B cell (primary cell): ENCODE data around the gene SFSWAP. TPM values are rescaled to one million over a fixed set of nuclear protein-coding genes. Genes with fewer than 3 reads are reported as not detected.

Experiments
- ATAC-seq: fragments of 200-7000 bp; cut with Tn5 transposase; one replicate; pipeline ENCODE4 v1.10.0; 2021; ENCODE audit warnings: low read depth, mild to moderate bottlenecking, moderate number of reproducible peaks, moderate library complexity
- CTCF ChIA-PET: fragments of 350-600 bp; sonication (Branson Sonifier 250); formaldehyde crosslinking; loops from one replicate; lab custom pipeline; 2021; ENCODE audit warnings: antibody characterized with exemption, inconsistent platforms; lab: Charles Lee
- POLR2A ChIA-PET: fragments of 350-600 bp; sonication (Branson Sonifier 250); formaldehyde crosslinking; loops from one replicate; lab custom pipeline; 2021; ENCODE audit warnings: antibody characterized with exemption; lab: Charles Lee
- DNase-seq: peaks from one replicate; pipeline ENCODE4 v3.0.0; 2013
- H2AFZ ChIP-seq: 2 replicates; pipeline ENCODE4 v1.6.1; 2012; ENCODE audit warnings: mild to moderate bottlenecking, low read depth, low read length; ENCODE audit not compliant: insufficient read depth, poor library complexity, severe bottlenecking
- H3K27ac ChIP-seq, 2 donors: 1 replicate in 1 of 2; 2 replicates in 1 of 2; pipeline ENCODE4 v1.5.1; 2012 to 2013; ENCODE audit warnings: low read length in 2 of 2, mild to moderate bottlenecking in 2 of 2, moderate library complexity in 1 of 2
- H3K27me3 ChIP-seq, 4 experiments: fragments of 200-600 bp in 1 of 4; sonication (generic) in 1 of 4; replicated peaks in 1 of 4; 1 replicate in 2 of 4; 2 replicates in 2 of 4; pipeline versions ENCODE4 v1.6.1 to v1.7.0; 2013 to 2016; ENCODE audit warnings: low read length in 3 of 4, mild to moderate bottlenecking in 2 of 4, mixed read lengths in 1 of 4, moderate library complexity in 1 of 4; ENCODE audit not compliant: insufficient read depth in 4 of 4, control insufficient read depth in 3 of 4; ENCODE audit errors: control extremely low read depth in 1 of 4
- H3K36me3 ChIP-seq, 2 experiments: replicated peaks in 1 of 2; 1 replicate in 1 of 2; 2 replicates in 1 of 2; pipeline versions ENCODE4 v1.6.1 to v1.7.1; 2013; ENCODE audit warnings: low read length in 1 of 2; ENCODE audit not compliant: insufficient read depth in 2 of 2, control insufficient read depth in 1 of 2; ENCODE audit errors: control extremely low read depth in 1 of 2, extremely low read depth in 1 of 2
- H3K4me1 ChIP-seq, 2 donors: fragments of 200-600 bp in 1 of 2; sonication (generic) in 1 of 2; 1 replicate in 1 of 2; 2 replicates in 1 of 2; pipeline versions ENCODE4 v1.5.1 to v1.6.1; 2013 to 2017; ENCODE audit warnings: low read length in 2 of 2; ENCODE audit not compliant: control insufficient read depth in 2 of 2, insufficient read depth in 2 of 2
- H3K4me2 ChIP-seq: replicated peaks from 2 replicates; pipeline ENCODE3; 2012; ENCODE audit warnings: mild to moderate bottlenecking, low read depth, low read length; ENCODE audit not compliant: poor library complexity, severe bottlenecking
- H3K4me3 ChIP-seq, 5 experiments: fragments of 200-600 bp in 1 of 5; sonication (generic) in 1 of 5; 1 replicate in 3 of 5; 2 replicates in 2 of 5; pipeline versions ENCODE4 v1.5.1 to v1.7.0; 2011 to 2016; ENCODE audit warnings: low read length in 4 of 5, mild to moderate bottlenecking in 4 of 5, low read depth in 2 of 5, control low read depth in 1 of 5, moderate library complexity in 1 of 5; ENCODE audit not compliant: insufficient read depth in 1 of 5; ENCODE audit errors: control extremely low read depth in 1 of 5, extremely low read depth in 1 of 5
- H3K79me2 ChIP-seq: fragments of 200-600 bp; sonication (generic); one replicate; pipeline ENCODE4 v1.6.0; 2016; ENCODE audit warnings: low read length; ENCODE audit not compliant: control insufficient read depth, insufficient read depth
- H3K9ac ChIP-seq: fragments of 200-600 bp; sonication (generic); 2 replicates; pipeline ENCODE4 v1.6.1; 2017; ENCODE audit warnings: mild to moderate bottlenecking, low read length, moderate library complexity
- H3K9me3 ChIP-seq, 3 donors: one replicate each; pipeline versions ENCODE4 v1.6.1 to v1.7.1; 2013; ENCODE audit warnings: low read length in 2 of 3; ENCODE audit not compliant: control insufficient read depth in 2 of 3, insufficient read depth in 1 of 3; ENCODE audit errors: control extremely low read depth in 1 of 3
- H4K20me1 ChIP-seq: 2 replicates; pipeline ENCODE4 v1.6.0; 2012; ENCODE audit warnings: mild to moderate bottlenecking, low read length; ENCODE audit not compliant: insufficient read depth, control insufficient read depth, poor library complexity, severe bottlenecking
- H3K27ac Mint-ChIP-seq: one replicate; pipeline ENCODE4 v1.8.0; 2021; ENCODE audit warnings: mixed read lengths
- H3K27me3 Mint-ChIP-seq: one replicate; pipeline ENCODE4 v1.8.0; 2021; ENCODE audit warnings: mixed read lengths
- H3K4me1 Mint-ChIP-seq: one replicate; pipeline ENCODE4 v1.8.0; 2021; ENCODE audit warnings: mixed read lengths
- H3K4me3 Mint-ChIP-seq: one replicate; pipeline ENCODE4 v1.8.0; 2021; ENCODE audit warnings: mixed read lengths
- H3K9me3 Mint-ChIP-seq: one replicate; pipeline ENCODE4 v1.8.0; 2022; ENCODE audit warnings: mixed read lengths; ENCODE audit not compliant: insufficient read depth
- CTCF ChIP-seq: fragments of 200-600 bp; IDR thresholded peaks from one replicate; pipeline ENCODE4 v1.8.0; 2022; ENCODE audit warnings: antibody characterized with exemption, mild to moderate bottlenecking
- EZH2 ChIP-seq: IDR thresholded peaks from 2 replicates; pipeline ENCODE4 v1.6.1; 2012; ENCODE audit warnings: borderline replicate concordance, low read depth, mild to moderate bottlenecking, moderate library complexity, low read length; ENCODE audit not compliant: insufficient read depth, poor library complexity, severe bottlenecking
- WGBS: methylation state at CpG from one replicate; pipeline ENCODE4 v1.1.5; 2013; ENCODE audit warnings: missing lambda C conversion rate; ENCODE audit not compliant: insufficient coverage; 5-methylcytosine and 5-hydroxymethylcytosine counted together
- intact Hi-C: fragments of 100-400 bp; cut with micrococcal nuclease; formaldehyde crosslinking; loops from one replicate; pipeline ENCODE4 v1.10.0; 2022
- polyA plus RNA-seq: library from polyadenylated mRNA; depleted of rRNA; stranded (reverse); fragments of >200 nt; gene quantifications from 2 replicates; pipeline ENCODE4 v1.2.3, GENCODE V29; 2012
- total RNA-seq, 2 donors: library from RNA; stranded (reverse); fragments of 120-200 nt in 1 of 2; gene quantifications; 1 replicate in 1 of 2; 2 replicates in 1 of 2; pipeline versions ENCODE4 v1.2.3 to v1.2.4, GENCODE V29; 2013 to 2022

SFSWAP gene
- total and polyA plus RNA-seq, 2 donors (not counting 1 experiment from before 2014, with no cell fraction given) = 69.3 to 122 TPM

GRCh38 chr12:131844140-131844539 is 133.2 kb downstream of the SFSWAP start:
- ChIA-PET POLR2A (no interaction called here), CTCF (no interaction called here)
- WGBS = 94% methylated on average over 11 of the region's 11 CpGs
- no peaks in the 10 kb centered on the region for H4K20me1 ChIP-seq
- peaks cover 0 to 28% of the 10 kb centered on the region in 2 experiments for H3K36me3 ChIP-seq
- H3K9me3 ChIP-seq = no peaks in the 10 kb centered on the region
- no peaks in the 10 kb centered on the region for H3K79me2 ChIP-seq
- no peaks in the 10 kb centered on the region for H3K27me3 Mint-ChIP-seq
- no peak overlapping the region for H2AFZ ChIP-seq
- no peak overlapping the region for H3K27ac ChIP-seq
- intact Hi-C loops = no loop called here
- H3K4me1 ChIP-seq = no peaks in the 10 kb centered on the region
- no peak overlapping the region for H3K27ac Mint-ChIP-seq
- no peaks in the 10 kb centered on the region for H3K27me3 ChIP-seq
- no peaks in the 10 kb centered on the region for H3K4me1 Mint-ChIP-seq
- no peak overlapping the region for H3K4me3 Mint-ChIP-seq
- no peak overlapping the region for H3K4me2 ChIP-seq
- no peak for ATAC-seq
- DNase-seq = no peak
- H3K9me3 Mint-ChIP-seq = no peaks in the 10 kb centered on the region
- H3K4me3 ChIP-seq = no peak overlapping the region
- H3K9ac ChIP-seq = no peak overlapping the region
- TF ChIP-seq CTCF (no peak), EZH2 (no peak)

DNA sequence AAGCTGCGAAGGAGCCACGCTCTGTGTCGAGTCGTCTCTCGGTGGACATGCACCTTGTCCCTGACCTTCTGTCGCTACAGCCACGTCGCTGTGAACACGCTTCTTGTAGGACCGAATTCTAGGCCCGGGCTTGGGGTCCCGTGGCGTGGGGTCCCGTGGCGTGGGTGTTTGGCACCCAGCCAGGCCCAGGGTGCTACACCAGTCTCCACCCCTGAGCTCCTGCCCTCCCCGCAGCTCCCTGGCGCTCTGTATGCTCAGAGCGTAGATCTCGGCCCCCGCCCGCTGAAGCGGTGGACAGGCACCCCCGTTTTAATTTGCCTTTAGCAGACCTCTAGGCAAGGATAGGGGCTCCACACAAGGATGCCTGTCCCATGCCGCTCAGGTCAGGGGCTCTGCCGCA is 133.8 kb downstream of the SFSWAP start:
- H3K9me3 ChIP-seq = no peaks in the 10 kb centered on the region
- H3K27ac Mint-ChIP-seq = no peak overlapping the region
- H3K79me2 ChIP-seq = no peaks in the 10 kb centered on the region
- no peak overlapping the region for H2AFZ ChIP-seq
- intact Hi-C loops = no loop called here
- no peak overlapping the region for H3K9ac ChIP-seq
- CTCF ChIA-PET = no interaction called here
- H3K4me3 Mint-ChIP-seq = no peak overlapping the region
- no peak overlapping the region for H3K4me3 ChIP-seq
- H3K4me1 ChIP-seq = no peaks in the 10 kb centered on the region
- no peak for DNase-seq
- no peaks in the 10 kb centered on the region for H3K9me3 Mint-ChIP-seq
- WGBS = 94% methylated on average over 25 of the region's 25 CpGs
- H3K27me3 ChIP-seq = no peaks in the 10 kb centered on the region
- H3K4me2 ChIP-seq = no peak overlapping the region
- H3K27ac ChIP-seq = no peak overlapping the region
- ATAC-seq = no peak
- no peaks in the 10 kb centered on the region for H4K20me1 ChIP-seq
- POLR2A ChIA-PET = no interaction called here
- no peaks in the 10 kb centered on the region for H3K4me1 Mint-ChIP-seq
- TF ChIP-seq CTCF (no peak), EZH2 (no peak)
- H3K36me3 ChIP-seq = peaks cover 0 to 28% of the 10 kb centered on the region in 2 experiments
- no peaks in the 10 kb centered on the region for H3K27me3 Mint-ChIP-seq
